Head of caudate nucleus (tissue), 42 donors: ENCODE data around the gene CHMP6.

ENCODE experiments used
- DNase-seq, 42 donors: peaks; one replicate each; pipeline versions ENCODE4 v3.0.0 to v3.0.0-alpha.2; 2020 to 2021; ENCODE audit warnings: mixed read lengths in 7 of 42
- intact Hi-C: fragments of 100-400 bp; cut with DNase I; formaldehyde crosslinking; loops from one replicate; pipeline ENCODE4 v1.15.0; 2022

The CHMP6 gene

DNA sequence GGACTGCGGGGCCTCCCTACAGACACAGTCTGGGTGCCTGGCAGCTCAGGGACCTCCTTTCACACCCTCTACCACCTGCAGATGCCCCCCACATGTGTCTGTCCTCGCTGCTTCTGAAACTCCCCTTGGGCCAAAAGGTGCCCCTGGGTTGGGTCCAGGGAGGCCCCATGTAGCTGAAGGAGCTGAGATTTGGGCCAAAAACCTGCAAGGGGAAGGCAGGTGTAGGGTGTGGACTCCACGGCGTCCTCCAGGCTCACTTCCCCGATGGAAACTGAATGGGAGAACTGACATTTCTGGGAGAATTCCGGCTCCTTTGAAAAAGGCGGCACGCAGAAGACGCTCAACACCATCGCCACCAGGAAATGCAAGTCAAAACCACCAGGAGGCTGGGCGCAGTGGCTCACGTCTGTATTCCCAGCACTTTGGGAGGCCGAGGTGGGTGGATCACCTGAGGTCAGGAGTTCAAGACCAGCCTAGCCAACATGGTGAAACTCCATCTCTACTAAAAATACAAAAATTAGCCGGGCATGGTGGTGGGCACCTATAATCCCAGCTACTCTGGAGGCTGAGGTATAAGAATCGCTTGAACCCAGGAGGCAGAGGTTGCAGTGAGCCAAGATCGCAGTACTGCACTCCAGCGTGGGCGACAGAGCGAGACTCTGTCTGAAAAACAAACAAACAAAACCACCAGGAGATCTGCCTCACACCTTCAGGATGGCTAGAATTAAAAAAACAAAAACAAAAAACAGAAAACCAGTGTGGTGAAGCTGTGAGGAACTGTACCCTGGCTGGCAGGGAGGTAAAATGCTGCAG, 30.1 kb downstream of the CHMP6 start:
- DNase-seq: no peak

GRCh38 chr17:81022344-81022676, 30.7 kb downstream of the CHMP6 start:
- DNase-seq: peak in 1 of 42 donors; percentile 2
- intact Hi-C loops: no loop called here

More for the DNA sequence above, 30.1 kb downstream of the CHMP6 start:
- intact Hi-C loops: no loop called here

- peak in 19 of 42 donors; percentile 44 to 83 (median 65) for DNase-seq
- intact Hi-C loops: no loop called here
Observed at GRCh38 chr17:81025065-81025740, 33.6 kb downstream of the CHMP6 start.

DNA sequence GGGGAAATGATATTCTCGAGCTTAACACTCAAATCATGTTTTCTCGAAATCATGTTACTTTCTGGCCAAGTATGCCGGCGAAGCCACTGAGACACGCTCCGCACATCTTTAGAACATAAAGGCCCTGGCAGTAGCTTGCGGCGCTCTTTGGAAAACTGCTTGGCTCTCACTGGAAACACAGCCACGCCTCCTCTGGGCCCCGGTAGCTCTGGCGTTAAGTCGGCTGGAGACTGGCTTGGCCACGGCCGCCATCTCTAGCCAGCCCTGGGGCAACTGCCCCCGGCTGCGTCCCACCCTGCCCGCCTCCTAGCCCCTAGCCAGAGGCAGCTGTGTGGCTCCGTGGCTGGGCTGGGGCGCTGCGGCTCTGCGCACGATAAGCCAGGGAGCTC, 34.1 kb downstream of the CHMP6 start:
- DNase-seq: peak in 11 of 42 donors; percentile 41 to 75 (median 51)
- intact Hi-C loops: no loop called here

GRCh38 chr17:81026266-81027036, 34.8 kb downstream of the CHMP6 start:
- DNase-seq: peak in 3 of 42 donors; percentile 9 to 28 (median 18)
- intact Hi-C loops: no loop called here

GRCh38 chr17:81027038-81027437, 35.4 kb downstream of the CHMP6 start:
- DNase-seq: peak in 15 of 42 donors; percentile 35 to 80 (median 66)

GRCh38 chr17:81027591-81028505, 36.2 kb downstream of the CHMP6 start:
- intact Hi-C loops: no loop called here
- peak; percentile 54 to 96 (median 83) for DNase-seq

More at GRCh38 chr17:81027038-81027437, 35.4 kb downstream of the CHMP6 start:
- intact Hi-C loops: no loop called here

DNA sequence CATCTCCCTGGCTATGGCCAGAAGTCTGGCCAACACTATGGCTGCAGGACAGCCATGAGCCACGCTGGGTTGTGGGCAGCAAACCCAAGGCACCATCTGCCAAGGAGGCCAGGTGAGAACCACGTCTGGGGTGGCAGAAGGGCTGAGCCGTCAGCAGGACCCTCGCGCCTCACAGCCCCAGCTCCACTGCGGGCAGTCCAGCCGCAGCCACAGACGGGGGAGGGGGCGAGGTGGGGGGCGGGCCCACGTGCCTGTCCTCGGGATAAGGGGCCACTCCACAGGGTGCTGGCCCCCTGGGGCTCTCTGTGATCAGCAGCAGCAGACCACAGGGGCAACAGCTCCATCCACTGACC, 36.8 kb downstream of the CHMP6 start:
- DNase-seq: peak in 1 of 42 donors; percentile 11
- intact Hi-C loops: no loop called here

DNA sequence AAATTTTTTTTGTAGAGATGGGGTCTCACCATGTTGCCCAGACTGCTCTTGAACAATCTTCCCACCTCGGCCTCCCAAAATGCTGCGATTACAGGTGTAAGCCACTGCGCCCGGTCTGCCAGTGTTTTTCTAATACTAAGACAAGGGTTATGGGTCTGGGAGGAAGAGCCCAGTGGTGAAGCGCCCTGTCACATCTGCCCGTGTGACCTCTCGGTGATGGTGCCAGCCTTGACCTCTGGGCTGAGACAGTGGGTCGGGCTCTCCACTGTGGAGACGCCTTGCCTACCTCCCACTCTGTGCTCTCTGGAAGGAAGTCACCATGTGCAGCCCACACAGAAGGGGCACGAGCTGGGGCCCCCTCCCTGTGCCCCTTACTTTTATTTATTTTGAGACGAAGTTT, 38.2 kb downstream of the CHMP6 start:
- intact Hi-C loops: loop anchor here (10.0 kb wide), 1 partner anchor 195 kb away; the partner anchor contains the start of gene CEP131
- peak in 1 of 42 donors; percentile 14 for DNase-seq

- intact Hi-C loops: loop anchor here (10.0 kb wide), 1 partner anchor 194 kb away; the partner anchor contains the start of gene CEP131
- peak in 1 of 42 donors; percentile 11 for DNase-seq
Observed at GRCh38 chr17:81030312-81030711, 38.7 kb downstream of the CHMP6 start.

DNA sequence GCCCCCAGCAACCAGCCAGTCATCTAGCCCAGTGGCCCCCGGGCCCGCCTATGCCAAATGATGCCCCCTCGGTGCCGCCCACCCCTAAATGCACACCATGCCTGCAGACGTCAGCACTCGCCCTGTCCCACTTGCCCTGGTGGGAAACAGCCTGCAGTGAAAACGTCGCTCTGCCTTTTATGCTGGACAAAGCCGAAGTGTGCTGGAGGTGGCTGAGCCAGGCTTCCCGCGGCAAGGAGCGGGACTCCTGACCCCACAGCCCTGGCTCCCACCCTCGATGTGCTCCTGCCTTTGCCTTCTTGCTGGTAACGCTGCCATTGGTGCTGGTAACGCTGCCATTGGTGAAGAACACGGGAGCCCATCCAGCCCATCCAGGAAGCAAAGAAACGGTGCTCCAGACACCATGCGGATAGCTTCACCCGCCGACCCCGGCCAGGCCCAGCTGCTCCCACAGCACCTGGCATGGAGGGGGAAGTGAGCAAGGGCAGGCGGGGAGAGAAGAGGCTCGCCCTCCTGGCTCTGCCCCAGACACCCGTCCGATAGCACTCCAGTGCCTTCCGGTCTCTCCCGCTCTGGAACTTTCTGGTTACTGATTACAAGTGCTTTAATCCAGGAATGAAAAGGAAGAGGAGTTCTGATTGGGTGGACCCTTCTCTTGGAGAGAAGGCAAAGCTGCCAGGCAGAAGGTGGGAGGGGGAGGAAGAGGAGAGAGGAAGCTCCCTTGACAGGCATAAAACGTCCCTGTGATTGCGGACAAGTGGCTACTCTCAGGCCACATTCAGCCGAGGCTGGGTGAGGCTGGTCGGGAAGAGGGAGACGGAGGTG, 39.3 kb downstream of the CHMP6 start:
- peak in 13 of 42 donors; percentile 1 to 54 (median 30) for DNase-seq
- intact Hi-C loops: loop anchor here (10.0 kb wide), 1 partner anchor 194 kb away; the partner anchor contains the start of gene CEP131

DNA sequence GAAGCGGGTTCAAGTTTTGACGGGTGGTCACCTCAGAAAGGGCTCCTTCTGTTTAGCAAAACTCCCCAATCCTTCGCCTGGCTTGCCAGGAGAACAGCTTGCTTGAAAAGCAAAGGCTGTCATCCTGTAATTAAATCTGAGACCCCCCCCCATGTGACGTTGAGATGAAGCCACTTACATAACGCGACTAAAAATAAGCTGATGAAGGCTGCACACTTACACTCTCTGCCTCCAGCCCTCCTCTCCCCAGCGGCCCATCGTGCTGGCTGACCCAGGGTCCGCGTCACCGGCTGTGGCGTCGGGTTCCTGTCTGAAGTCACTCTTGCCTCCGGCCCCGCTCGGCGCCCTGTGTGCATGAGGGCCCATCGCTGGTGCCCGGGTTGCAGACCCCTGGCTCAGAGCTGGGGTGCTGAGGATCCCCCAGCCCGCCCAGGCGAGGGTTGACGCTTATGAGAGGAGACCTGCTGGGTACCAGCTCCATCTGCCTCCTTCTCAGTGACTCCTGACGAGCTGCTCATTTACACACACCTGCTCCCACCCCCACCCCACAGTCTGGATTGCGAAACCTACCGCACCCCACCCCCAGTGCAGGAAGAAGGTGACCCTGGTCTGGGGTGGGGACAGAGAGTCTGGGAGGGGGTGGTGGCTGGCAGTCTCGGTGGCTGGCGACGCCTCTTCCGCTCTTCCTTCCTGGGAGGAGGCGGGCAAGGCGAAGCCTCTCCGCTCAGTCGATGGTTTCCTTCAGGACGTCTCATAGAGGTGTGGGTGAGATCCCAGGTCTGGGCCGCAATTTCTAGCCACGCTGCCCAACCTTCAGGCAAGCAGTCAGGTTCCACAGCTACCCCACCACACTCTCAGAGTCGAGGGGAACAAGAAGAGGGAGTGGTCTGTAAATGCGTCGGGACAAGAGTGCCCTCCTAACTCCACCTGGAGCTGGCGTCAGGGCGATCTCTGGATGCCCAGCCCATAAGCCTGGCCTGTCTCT, 40.2 kb downstream of the CHMP6 start:
- peak in 13 of 42 donors; percentile 8 to 38 (median 17) for DNase-seq

GRCh38 chr17:81032641-81033480, 41.2 kb downstream of the CHMP6 start:
- intact Hi-C loops: loop anchor here (10.0 kb wide), 1 partner anchor 192 kb away; the partner anchor contains the start of gene CEP131
- peak in 11 of 42 donors; percentile 2 to 32 (median 7) for DNase-seq

More for the DNA sequence above, 40.2 kb downstream of the CHMP6 start:
- intact Hi-C loops: loop anchor here (10.0 kb wide), 1 partner anchor 193 kb away; the partner anchor contains the start of gene CEP131

- intact Hi-C loops: loop anchor here (10.0 kb wide), 1 partner anchor 191 kb away; the partner anchor contains the start of gene CEP131
Observed at GRCh38 chr17:81033535-81034167, 42.0 kb downstream of the CHMP6 start.

More at GRCh38 chr17:81033535-81034167, 42.0 kb downstream of the CHMP6 start:
- DNase-seq: peak in 9 of 42 donors; percentile 8 to 48 (median 35)
